ENCODE measurements around the gene CERK.

The CERK gene

GRCh38 chr22:46753761-46754109, 15.7 kb upstream of the CERK start:
- Histone ChIP-seq H3K4me2 (ENCODE audit: low read depth, low read length) (no peak overlapping the region), H3K36me3 (replicated peaks; ENCODE audit: insufficient read depth, low read length) (no peaks in the 10 kb centered on the region), H3K4me1 (ENCODE audit: low read length) (peaks cover 9% of the 10 kb centered on the region), H4K20me1 (ENCODE audit: insufficient read depth, low read length) (no peaks in the 10 kb centered on the region), H2AFZ (ENCODE audit: low read length) (no peak overlapping the region), H3F3A (ENCODE audit: insufficient read depth, low read length) (no peaks in the 10 kb centered on the region), H3K9me2 (replicated peaks; ENCODE audit: insufficient read depth, low read length) (no peaks in the 10 kb centered on the region), H3K9ac (ENCODE audit: low read length) (no peak overlapping the region), H3K9me3 (replicated peaks; ENCODE audit: insufficient read depth, low read length) (no peaks in the 10 kb centered on the region), H3K27ac (ENCODE audit: low read length) (no peak overlapping the region), H3K27me3 (replicated peaks; ENCODE audit: insufficient read depth, low read length) (peaks cover 12% of the 10 kb centered on the region), H3K4me3 (ENCODE audit: low read length) (no peak overlapping the region), H3K79me2 (ENCODE audit: low read length) (no peaks in the 10 kb centered on the region)
- DNase-seq = no peak
- TF ChIP-seq EZH2phosphoT487 (IDR thresholded peaks at IDR 0.05; ENCODE audit: low read length) = no peak
- TF ChIP-seq EZH2 (optimal IDR thresholded peaks at IDR 0.05; ENCODE audit: low read depth, low read length) = no peak
- TF ChIP-seq CTCF (IDR thresholded peaks at IDR 0.05; ENCODE audit: low read length) = no peak

DNA sequence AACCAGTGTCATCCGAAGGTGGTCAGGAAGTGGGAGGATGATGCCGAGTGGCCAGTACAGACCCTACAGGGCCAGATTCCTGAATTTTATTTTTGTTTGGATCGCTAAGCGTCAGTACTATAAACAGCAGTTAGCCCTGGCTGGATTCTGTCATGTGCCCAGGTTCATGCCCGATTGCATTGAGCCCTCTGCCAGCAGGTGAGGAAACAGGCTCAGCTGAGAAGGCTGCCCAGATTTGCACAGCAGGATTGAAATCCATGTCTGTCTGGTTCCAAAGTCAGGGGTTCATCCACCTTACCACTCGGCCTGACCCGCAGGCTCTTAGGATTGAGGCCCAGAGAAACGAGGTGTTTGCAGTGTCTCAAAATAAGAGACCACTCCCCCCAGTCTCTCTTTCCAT, 15.3 kb upstream of the CERK start:
- no peak overlapping the region for H3K4me2 ChIP-seq (ENCODE audit: low read depth, low read length)
- H3K79me2 ChIP-seq (ENCODE audit: low read length) = no peaks in the 10 kb centered on the region
- no peak overlapping the region for H3K27ac ChIP-seq (ENCODE audit: low read length)
- H4K20me1 ChIP-seq (ENCODE audit: insufficient read depth, low read length) = no peaks in the 10 kb centered on the region
- H3K9me2 ChIP-seq (replicated peaks; ENCODE audit: insufficient read depth, low read length) = no peaks in the 10 kb centered on the region
- peaks cover 9% of the 10 kb centered on the region for H3K4me1 ChIP-seq (ENCODE audit: low read length)
- H3K36me3 ChIP-seq (replicated peaks; ENCODE audit: insufficient read depth, low read length) = no peaks in the 10 kb centered on the region
- peaks cover 15% of the 10 kb centered on the region for H3K27me3 ChIP-seq (replicated peaks; ENCODE audit: insufficient read depth, low read length)
- H3K9ac ChIP-seq (ENCODE audit: low read length) = no peak overlapping the region
- H3F3A ChIP-seq (ENCODE audit: insufficient read depth, low read length) = no peaks in the 10 kb centered on the region
- no peak overlapping the region for H3K4me3 ChIP-seq (ENCODE audit: low read length)
- TF ChIP-seq EZH2 (optimal IDR thresholded peaks at IDR 0.05; ENCODE audit: low read depth, low read length) (no peak), CTCF (IDR thresholded peaks at IDR 0.05; ENCODE audit: low read length) (no peak), EZH2phosphoT487 (IDR thresholded peaks at IDR 0.05; ENCODE audit: low read length) (no peak)
- no peak for DNase-seq
- H3K9me3 ChIP-seq (replicated peaks; ENCODE audit: insufficient read depth, low read length) = no peaks in the 10 kb centered on the region
- no peak overlapping the region for H2AFZ ChIP-seq (ENCODE audit: low read length)

DNA sequence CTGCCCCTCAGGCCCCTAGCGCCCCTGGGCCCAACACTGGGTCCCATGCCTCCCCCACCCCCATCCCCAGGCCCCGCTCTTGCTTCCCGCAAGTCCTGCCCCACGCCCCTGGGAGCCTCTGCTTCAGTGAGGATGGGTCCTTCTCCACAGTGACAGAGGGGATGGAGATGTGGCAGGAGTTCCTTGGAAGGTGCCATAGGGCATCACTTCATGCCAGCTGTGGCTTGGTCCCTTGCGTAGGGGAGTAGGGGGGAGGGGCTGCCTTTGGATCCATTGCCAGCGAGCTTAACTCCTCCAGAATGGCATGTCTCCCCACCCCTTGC, 14.9 kb upstream of the CERK start:
- peaks cover 19% of the 10 kb centered on the region for H3K27me3 ChIP-seq (replicated peaks; ENCODE audit: insufficient read depth, low read length)
- H3K9me3 ChIP-seq (replicated peaks; ENCODE audit: insufficient read depth, low read length) = no peaks in the 10 kb centered on the region
- H4K20me1 ChIP-seq (ENCODE audit: insufficient read depth, low read length) = no peaks in the 10 kb centered on the region
- no peaks in the 10 kb centered on the region for H3K79me2 ChIP-seq (ENCODE audit: low read length)
- no peak overlapping the region for H3K4me3 ChIP-seq (ENCODE audit: low read length)
- H3K9ac ChIP-seq (ENCODE audit: low read length) = no peak overlapping the region
- peaks cover 9% of the 10 kb centered on the region for H3K4me1 ChIP-seq (ENCODE audit: low read length)
- H3F3A ChIP-seq (ENCODE audit: insufficient read depth, low read length) = no peaks in the 10 kb centered on the region
- H3K4me2 ChIP-seq (ENCODE audit: low read depth, low read length) = no peak overlapping the region
- TF ChIP-seq CTCF (IDR thresholded peaks at IDR 0.05; ENCODE audit: low read length) = no peak
- TF ChIP-seq EZH2phosphoT487 (IDR thresholded peaks at IDR 0.05; ENCODE audit: low read length) = no peak
- no peak for TF ChIP-seq EZH2 (optimal IDR thresholded peaks at IDR 0.05; ENCODE audit: low read depth, low read length)
- DNase-seq = no peak
- H2AFZ ChIP-seq (ENCODE audit: low read length) = no peak overlapping the region
- no peak overlapping the region for H3K27ac ChIP-seq (ENCODE audit: low read length)
- H3K9me2 ChIP-seq (replicated peaks; ENCODE audit: insufficient read depth, low read length) = no peaks in the 10 kb centered on the region
- H3K36me3 ChIP-seq (replicated peaks; ENCODE audit: insufficient read depth, low read length) = no peaks in the 10 kb centered on the region
